ENCODE results near the gene UVSSA.
"Not testable (repeated sequence)": the region's sequence is repeated elsewhere in the genome, so short reads cannot be mapped to it uniquely, and the experiment has no call there.

The UVSSA gene

DNA sequence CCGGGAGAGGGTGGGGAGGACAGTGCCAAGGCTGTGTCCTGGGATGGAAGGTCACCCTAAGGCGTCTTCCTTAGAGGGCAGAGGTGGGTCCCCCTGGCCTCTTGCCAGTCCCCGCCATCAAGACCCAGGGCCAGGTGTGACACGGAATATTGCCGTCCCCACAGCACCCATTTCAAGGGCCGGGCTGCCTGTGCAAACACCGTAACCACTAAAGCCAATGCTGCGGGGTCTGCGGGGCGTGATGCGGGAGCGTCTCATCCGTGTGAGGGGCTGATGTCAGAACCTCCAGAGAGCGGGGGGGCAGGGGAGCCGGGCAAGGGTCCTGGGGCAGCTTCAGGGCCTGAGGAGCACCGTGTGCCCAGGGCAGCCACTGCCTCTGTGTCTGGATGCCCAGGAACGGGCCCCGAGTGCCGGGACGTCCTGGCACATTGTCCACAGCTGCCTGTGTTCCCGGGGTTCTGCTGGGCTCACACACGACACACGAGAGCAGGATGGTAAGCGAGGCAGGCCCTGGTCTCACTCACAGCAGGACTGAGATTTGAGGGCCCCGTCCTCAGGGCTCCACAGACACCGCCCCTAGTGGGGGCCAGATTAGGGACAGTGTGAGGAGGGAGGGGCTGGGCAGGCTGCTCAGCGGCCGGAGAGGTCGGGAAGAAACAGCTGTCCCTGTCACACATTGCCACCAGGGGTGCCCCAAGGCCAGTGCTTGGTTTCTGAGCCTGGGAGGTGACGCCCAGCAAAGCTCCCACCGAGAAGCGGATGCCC is 30.0 kb downstream of the UVSSA start:
- no peak for DNase-seq (ENCODE audit: low read depth)

DNA sequence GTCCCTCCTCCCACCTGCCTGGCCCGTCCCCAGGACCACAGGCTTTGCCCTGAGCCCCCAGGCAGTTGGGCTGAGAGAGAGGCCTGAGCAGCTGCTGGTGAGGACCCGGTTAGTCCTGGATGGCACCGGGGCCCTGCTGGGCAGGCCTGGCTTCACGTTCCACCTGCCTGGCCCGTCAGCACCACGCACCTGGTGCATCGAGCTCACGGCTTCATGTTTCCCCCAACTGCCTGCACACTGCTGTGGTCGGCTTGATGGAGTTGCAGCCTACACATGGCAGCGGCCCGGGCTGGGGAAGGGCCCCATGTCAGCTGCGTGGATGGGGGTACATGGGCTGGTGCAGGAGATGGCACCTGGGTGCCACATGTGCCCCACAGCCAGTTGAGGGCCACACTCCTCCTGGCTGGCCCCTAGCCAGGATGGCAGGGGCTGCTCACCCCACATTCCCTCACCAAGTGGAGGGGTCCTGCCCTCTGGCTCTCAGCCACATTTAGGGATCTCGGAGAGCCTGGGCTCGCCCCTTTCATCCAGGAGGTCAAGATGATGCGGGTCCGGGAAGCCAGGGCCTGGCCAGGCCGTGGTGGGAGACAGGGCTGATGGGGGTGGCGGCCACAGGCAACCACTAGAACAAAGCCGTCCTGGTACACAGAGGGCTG is 30.7 kb downstream of the UVSSA start:
- DNase-seq (ENCODE audit: low read depth) = no peak

DNA sequence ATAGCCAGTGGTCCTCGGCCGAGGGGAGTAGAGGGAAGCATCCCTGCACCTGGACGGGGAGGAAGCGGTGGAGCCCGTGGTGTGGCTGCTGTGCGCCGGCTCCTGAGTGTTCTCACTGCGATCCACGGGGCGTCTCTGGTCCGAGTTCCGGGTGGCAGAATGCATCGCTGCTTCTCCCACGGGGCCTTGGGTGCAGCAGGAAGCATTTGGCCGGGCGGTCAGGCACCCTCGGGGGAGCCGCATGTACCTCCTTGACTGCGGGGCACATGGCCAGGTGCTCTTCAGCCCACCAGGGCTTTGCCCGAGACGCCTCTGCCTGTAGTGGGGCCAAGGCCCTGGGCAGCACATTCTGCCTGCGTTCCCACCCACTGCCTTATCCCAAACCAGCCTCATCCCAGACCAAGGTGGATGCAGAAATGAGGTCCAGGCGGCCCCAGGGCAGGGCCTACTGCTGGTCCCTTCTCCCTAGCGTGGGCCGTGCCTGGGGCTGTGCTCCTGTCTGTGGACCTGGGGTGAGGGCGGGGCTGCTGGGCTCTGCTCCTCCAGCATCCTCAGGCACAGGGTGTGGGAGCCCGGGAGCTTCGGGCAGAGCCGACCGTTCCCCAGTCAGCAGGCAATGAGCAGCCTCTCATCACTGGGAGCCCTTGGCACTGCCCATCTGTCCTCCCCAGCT is 31.7 kb downstream of the UVSSA start:
- no peak for DNase-seq (ENCODE audit: low read depth)

DNA sequence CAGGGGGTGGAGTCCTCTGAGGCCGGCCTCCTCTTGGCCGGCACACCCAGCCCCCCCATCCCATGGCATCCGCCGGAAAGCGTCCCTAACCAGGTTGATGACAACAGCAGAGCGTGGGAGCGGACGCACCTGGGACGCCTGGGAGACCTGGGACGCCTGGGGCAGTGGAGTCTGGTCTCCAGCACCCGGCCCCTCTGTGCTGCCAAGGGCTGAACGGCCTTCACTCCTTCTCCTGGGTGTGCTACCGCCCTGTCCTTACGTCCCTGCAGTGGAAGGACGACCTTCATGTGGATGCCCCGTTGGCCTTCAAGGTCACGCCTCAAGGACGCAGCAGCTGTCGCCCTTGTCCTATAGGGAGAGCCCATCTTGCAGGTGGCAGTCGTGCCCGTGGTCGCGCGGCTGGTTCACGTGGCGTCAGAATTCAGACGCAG is 32.4 kb downstream of the UVSSA start:
- DNase-seq (ENCODE audit: low read depth) = no peak

DNA sequence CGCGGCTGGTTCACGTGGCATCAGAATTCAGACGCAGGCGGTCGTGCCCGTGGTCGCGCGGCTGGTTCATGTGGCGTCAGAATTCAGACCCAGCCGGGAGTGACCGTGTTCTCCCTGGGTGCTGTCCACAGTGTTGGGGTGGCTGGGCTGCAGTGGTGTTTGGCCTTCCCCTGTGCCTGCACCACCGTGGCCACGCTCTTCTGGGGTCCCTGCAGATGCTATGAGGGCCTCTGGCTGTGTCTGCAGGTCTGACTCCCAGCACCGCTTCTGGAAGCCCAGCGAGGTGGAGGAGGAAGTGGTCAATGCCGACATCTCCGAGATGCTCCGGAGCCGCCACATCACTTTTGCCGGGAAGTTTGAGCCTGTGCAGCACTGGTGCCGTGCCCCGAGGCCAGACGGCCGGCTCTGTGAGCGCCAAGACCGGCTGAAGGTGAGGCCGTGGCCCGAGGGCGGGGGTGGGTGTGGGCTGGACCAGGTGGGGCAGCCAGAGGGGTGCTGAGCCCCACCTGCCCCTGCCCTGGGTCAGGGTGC is 32.9 kb downstream of the UVSSA start:
- DNase-seq (ENCODE audit: low read depth) = no peak

DNA sequence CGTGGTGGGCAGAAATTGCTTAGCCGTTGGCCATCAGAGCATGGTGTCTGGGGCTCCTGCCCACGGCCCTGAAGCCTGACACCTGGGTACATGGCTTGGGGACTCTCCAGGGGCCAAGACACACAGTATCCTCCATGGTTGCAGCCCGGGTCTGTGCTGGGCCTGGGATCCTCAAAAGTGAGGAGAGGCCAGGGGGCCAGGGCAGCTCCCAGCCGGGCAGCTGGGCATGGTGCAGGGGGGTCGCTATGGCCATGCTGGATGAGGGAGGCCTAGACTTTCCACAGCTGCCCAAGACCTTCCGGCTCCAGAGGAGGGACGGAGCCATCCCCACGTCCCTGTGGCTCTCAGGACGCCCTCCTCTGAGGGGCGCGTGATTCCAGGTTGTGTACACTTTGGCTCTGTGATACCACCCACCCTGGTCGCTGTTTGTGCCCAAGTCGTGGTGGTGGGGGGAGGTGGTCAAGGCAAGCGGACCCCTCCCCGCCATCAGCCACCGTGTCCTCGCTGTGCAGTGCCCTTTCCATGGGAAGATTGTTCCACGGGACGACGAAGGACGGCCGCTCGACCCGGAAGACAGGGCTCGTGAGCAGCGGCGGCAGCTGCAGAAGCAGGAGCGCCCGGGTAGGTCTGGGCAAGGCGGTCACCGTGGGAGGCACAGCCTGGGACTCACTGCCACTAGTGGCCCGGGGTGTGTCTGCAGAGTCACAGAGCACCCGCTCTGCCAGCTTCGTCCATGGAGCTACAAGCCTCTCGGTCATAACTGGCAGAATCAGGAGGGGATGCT is 33.6 kb downstream of the UVSSA start:
- DNase-seq (ENCODE audit: low read depth) = no peak

DNA sequence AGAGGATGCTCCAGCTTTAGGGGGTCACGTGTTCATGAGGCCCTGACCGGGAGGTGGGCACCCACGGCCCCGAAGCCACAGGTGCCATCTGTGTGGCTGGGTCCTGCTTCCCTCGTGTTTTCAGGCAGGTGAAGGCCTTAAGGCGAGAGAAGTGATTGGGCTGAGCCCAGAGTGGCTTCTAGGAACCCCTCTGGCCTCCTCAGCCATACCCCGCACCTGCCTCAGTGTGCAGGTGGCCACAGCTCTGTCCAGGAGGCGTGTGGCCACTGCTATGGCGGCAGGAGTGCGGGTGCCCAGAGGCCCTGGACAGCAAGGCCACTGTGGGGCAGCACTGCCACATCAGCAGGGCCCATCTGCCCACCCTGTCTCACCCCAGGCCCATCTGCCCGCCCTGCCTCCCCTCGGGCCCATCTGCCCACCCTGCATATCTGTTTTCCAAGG is 34.2 kb downstream of the UVSSA start:
- DNase-seq (ENCODE audit: low read depth) = no peak

DNA sequence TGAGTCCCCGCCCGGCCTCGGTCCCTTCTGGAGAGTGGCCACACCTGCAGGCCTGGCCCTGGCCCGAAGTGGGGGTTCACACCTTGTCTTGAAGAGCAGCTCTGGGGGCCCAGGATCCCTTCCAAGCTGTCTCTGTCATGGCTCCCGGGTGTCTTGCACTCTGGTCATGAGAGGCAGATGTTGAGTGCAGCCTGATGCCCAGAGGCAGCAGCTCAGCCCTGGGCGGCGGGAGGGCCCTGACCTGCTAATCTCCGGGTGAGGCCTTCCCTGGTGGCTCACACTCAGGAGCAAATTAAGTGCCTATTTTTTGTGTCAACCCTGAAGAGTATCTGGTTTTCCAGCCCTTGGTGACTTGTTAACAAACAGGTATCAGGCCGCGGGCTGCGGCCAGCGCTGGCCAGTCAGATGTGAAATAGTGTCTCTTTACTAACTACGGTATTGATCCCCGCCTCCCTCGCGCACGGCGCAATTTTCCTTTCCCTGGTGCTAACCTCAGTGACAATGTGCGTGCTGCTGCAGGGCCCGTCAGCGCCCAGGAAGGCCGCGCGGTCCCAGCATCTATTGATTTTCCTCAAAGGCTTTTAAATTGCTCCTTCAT is 35.0 kb downstream of the UVSSA start:
- no peak for DNase-seq (ENCODE audit: low read depth)

DNA sequence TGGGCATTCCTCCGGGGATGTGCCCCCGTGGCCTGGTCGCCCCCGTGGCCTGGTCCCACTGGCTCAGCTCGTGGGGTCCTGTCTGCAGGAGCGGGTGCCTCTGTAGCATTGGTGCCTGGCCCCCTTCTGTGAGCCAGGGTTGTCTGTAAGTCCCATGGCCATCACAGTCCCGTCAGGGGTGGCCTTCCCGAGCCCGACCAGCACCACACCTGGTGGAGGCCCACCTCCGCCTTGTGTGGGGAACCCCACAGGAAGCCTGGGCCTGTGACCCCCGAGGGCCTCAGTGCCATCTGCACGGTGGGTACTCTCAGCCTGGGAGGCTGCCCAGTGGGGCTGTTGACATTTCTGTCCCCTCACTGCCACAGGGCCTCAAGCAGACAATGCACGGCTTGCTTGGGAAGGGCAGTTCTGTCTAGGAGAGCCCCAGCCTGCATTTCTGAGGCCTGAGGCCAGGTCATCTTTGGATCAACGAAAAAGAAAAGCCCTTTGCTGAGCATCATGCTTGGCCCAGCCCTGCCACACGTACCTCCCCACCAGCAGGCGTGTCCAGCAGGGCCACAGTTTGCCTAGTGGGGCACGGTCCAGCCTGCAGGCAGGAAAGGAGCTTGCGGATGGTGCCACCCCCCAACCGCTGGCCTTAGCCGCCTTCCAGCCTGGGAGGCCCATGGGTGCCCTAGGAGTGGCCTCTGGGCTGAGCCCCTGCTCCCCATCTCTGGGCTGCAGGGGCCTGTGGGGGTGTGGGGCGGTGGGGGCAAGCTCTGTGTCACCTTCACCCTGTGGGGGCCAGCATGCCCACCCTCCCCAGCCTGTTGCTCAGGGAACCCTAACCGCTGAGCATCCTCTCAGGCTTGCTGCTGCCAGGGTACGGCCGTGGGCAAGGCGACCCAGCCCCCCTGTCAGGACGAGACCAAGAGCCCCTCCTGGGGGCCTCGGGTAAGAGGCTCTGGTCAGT is 36.0 kb downstream of the UVSSA start:
- no peak for DNase-seq (ENCODE audit: low read depth)

DNA sequence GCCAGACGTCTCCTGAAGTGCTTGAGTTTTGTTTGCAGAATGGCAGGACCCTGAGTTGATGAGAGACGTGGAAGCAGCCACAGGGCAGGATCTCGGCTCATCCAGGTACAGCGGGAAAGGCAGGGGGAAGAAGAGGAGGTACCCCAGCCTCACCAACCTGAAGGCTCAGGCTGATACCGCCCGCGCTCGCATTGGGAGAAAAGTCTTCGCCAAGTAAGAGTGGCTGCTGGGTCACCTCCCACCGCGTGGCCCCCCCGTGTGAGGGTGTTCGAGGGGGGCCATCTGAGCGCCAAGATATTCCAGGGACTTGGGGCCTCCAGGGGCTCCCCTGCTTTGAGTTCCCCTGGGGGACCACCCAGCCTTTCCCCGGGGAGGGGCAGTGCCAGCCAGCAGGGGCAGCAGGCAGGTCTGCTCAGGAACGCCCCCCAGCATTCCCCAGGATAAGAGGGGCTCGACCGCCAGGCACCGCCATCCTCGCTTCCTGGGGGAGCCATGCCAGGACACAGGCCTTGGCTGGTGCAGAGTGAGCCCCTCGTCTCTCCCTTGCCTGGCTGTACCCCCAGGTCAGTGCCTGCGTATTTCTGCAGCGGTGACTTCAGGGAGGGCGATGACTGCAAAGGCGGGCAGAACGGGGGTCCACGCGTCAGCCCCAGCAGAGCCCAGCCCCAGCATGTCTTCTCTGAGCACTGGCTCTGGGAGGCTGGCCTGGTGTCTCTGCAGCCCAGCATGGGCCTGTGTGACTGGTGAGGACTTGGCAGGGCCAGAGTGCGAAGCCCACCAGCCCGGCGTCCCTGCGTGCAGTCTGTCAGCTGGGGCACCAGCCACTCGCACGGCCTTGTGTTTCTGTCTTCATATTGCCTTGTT is 37.0 kb downstream of the UVSSA start:
- DNase-seq (ENCODE audit: low read depth) = no peak

DNA sequence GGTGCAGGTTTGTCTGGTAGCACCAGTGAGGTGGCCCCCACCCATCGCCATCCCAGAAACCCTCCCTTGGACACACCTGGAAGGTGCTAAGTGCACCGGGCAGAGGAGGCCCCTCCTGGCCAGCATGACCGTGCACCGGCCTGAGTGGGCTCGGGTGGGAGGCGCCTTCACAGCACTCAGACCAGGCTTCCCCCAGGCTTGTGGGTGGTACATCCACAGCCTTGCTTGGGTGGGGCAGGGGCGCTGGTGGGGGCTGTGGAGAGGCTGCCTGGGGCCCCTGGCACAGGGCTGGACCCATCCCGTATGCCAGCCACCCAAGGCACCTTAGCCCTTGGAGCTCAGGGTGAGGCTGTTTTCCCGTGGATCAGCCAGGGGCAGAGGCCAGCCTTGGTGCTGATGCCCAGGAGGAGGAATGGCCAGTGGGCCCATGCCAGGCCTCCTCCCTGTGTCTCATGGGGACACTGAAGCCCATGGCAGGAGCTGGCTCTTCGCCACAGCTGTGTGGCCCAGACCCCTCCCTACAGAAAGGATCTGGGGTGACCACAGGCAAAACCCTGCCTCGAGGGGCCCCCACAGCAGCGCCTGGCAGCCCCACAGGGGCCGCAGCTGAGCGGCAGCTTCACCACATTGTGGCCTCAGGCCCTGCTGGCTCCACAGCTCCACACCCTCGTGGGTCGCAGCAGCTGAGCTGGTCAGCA is 37.8 kb downstream of the UVSSA start:
- no peak for DNase-seq (ENCODE audit: low read depth)

DNA sequence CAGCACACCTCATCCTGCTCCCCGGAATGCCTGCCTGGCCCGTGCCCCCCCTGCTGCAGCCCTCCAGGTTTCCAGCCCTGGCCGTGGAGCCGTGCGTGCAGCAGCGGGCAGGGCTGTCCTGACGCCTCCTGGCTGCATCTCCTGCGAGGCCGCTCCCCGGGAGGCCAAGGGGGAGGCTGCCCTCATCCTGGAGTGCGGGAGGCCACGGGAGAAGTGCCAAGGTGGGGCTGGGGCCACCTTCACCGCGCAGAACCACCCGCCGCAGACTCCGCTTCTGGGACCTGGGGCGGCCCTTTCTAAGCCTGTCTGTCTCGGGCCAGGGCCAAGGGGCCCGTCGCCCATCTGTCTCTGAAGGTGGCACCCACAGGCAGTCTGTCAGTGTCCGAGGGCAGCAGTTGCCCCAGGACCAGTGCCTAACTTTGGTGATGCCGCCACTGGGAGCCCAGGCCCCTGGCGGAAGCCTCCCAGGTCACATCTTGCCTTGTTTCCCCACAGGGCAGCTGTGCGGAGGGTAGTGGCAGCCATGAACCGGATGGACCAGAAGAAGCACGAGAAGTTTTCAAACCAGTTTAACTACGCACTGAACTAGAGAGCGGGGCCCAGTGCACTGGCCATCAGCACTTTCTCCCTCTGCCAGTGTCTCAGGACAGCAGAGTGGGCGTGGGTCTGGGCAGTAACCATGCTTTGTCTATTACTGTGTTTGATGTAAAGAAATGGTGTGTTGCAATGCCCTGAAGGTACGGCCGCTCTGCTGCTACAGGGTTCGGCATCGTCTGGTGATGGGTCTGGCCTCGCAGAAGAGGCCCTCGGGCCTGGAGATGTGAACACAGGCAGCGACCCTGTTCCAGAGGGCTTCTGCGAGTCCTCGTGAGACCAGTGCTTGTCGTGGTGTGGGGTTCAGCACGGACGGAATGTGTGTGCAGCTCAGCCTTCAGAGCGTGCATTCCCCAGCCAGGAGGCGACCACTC is 38.6 kb downstream of the UVSSA start:
- DNase-seq (ENCODE audit: low read depth) = no peak

DNA sequence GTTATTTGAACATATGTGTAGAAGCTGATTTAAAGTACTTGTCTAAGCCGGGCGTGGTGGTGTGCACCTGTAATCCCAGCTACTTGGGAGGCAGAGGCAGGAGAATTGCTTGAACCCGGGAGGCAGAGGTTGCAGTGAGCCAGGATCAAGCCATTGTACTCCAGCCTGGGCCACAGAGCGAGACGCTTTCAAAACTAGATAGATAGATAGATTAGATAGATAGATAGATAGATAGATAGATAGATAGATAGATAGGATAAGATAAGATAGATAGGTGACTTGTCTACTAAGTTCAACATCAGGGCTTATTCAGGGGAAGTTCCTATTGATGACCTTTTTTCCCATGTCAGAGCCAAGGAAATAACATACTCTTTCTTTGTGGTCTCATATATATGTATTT is 46.4 kb downstream of the UVSSA start:
- DNase-seq (ENCODE audit: low read depth) = not testable (repeated sequence)

DNA sequence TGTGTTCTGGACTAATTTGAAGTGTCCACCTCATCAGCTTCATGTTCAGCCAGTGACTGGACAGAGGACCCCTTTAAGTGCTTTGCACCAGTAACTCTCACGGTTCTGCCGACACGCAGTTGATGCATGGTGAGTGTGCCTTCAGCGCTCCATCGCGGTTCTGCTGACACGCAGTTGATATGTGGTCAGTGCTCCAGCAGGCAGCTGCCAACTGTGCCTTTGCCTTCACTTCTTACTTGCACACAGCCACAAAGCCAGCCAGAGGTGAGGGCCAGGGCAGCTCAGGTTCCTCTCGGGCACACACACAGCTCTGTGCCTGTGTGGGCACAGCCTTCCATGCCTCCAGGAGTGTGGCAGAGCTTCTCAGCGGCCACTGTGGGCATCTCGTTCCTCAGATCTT is 46.9 kb downstream of the UVSSA start:
- DNase-seq (ENCODE audit: low read depth) = no peak

DNA sequence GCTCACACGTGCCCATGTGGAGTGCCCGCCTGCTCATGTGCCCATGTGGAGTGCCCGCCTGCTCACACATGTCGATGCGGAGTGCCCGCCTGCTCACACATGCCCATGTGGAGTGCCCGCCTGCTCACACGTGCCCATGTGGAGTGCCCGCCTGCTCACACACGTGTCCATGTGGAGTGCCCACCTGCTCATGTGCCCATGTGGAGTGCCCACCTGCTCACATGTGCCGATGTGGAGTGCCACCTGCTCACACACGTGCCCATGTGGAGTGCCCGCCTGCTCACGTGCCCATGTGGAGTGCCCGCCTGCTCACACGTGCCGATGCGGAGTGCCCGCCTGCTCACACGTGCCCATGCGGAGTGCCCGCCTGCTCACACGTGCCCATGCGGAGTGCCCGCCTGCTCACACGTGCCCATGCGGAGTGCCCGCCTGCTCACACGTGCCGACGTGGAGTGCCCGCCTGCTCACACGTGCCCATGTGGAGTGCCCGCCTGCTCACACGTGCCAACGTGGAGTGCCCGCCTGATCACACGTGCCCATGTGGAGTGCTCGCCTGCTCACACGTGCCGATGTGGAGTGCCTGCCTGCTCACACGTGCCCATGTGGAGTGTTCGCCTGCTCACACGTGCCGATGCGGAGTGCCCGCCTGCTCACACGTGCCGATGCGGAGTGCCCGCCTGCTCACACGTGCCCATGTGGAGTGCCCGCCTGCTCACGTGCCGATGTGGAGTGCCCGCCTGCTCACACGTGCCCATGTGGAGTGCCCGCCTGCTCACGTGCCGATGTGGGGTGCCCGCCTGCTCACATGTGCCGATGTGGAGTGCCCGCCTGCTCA is 47.8 kb downstream of the UVSSA start:
- DNase-seq (ENCODE audit: low read depth) = not testable (repeated sequence)

DNA sequence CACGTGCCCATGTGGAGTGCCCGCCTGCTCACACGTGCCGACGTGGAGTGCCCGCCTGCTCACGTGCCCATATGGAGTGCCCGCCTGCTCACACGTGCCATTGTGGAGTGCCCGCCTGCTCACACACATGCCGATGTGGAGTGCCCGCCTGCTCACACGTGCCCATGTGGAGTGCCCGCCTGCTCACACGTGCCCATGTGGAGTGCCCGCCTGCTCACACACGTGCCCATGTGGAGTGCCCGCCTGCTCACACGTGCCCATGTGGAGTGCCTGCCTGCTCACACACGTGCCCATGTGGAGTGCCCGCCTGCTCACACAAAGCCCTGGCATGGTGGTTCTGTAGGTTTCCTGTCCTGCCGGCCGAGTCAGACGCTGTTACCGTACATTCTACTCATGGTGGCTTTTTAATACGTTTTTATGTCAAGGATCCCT is 48.4 kb downstream of the UVSSA start:
- DNase-seq (ENCODE audit: low read depth) = not testable (repeated sequence)
